CD14-positive monocyte (primary cell): ENCODE data around the gene CUL2. TPM values are rescaled to one million over a fixed set of nuclear protein-coding genes. Genes with fewer than 3 reads are reported as not detected.

Source experiments
- DNase-seq, 3 donors: peaks; one replicate each; pipeline ENCODE4 v3.0.0-alpha.2; 2011 to 2022
- H2AFZ ChIP-seq: 2 replicates; pipeline ENCODE4 v1.6.0; 2012; ENCODE audit warnings: mild to moderate bottlenecking, low read depth, low read length, inconsistent platforms; ENCODE audit not compliant: insufficient read depth, poor library complexity, severe bottlenecking
- H3K27ac ChIP-seq, 2 donors: 1 replicate in 1 of 2; 2 replicates in 1 of 2; pipeline ENCODE4 v1.5.1; 2012 to 2013; ENCODE audit warnings: low read length in 2 of 2, control low read depth in 1 of 2, inconsistent platforms in 1 of 2, low read depth in 1 of 2, mild to moderate bottlenecking in 1 of 2
- H3K27me3 ChIP-seq, 2 donors: one replicate each; pipeline versions ENCODE4 v1.6.0 to v1.6.1; 2011 to 2013; ENCODE audit warnings: low read length in 2 of 2; ENCODE audit not compliant: control insufficient read depth in 2 of 2, insufficient read depth in 2 of 2
- H3K36me3 ChIP-seq, 2 donors: replicated peaks in 1 of 2; 1 replicate in 1 of 2; 2 replicates in 1 of 2; pipeline versions ENCODE4 v1.5.1 to v1.6.1; 2012 to 2013; ENCODE audit warnings: low read length in 2 of 2, control low read depth in 1 of 2, inconsistent platforms in 1 of 2, mild to moderate bottlenecking in 1 of 2; ENCODE audit not compliant: insufficient read depth in 2 of 2, control insufficient read depth in 1 of 2
- H3K4me1 ChIP-seq, 2 donors: 1 replicate in 1 of 2; 2 replicates in 1 of 2; pipeline versions ENCODE4 v1.5.1 to v1.6.1; 2012 to 2013; ENCODE audit warnings: low read length in 2 of 2, control low read depth in 1 of 2, inconsistent platforms in 1 of 2, mild to moderate bottlenecking in 1 of 2, moderate library complexity in 1 of 2; ENCODE audit not compliant: insufficient read depth in 2 of 2, control insufficient read depth in 1 of 2
- H3K4me2 ChIP-seq: replicated peaks from 2 replicates; pipeline ENCODE3; 2012; ENCODE audit warnings: low read length, moderate library complexity, mild to moderate bottlenecking; ENCODE audit not compliant: poor library complexity, severe bottlenecking; ENCODE audit errors: extremely low read depth
- H3K4me3 ChIP-seq, 3 experiments: fragments of 200-600 bp in 1 of 3; sonication (generic) in 1 of 3; replicated peaks in 1 of 3; 1 replicate in 2 of 3; 2 replicates in 1 of 3; pipeline ENCODE4 v1.5.1; 2011 to 2013; ENCODE audit warnings: low read length in 3 of 3, mild to moderate bottlenecking in 3 of 3, control low read depth in 2 of 3, low read depth in 2 of 3, inconsistent platforms in 1 of 3, moderate library complexity in 1 of 3
- H3K79me2 ChIP-seq: 2 replicates; pipeline ENCODE4 v1.6.0; 2012; ENCODE audit warnings: mild to moderate bottlenecking, control low read depth, inconsistent platforms, low read length, moderate library complexity; ENCODE audit not compliant: insufficient read depth
- H3K9ac ChIP-seq: 2 replicates; pipeline ENCODE4 v1.6.0; 2017; ENCODE audit warnings: low read length, mild to moderate bottlenecking; ENCODE audit not compliant: insufficient read depth, poor library complexity, severe bottlenecking
- H3K9me3 ChIP-seq, 2 donors: replicated peaks in 1 of 2; 1 replicate in 1 of 2; 2 replicates in 1 of 2; pipeline versions ENCODE4 v1.5.1 to v1.6.1; 2012 to 2013; ENCODE audit warnings: low read length in 2 of 2, control low read depth in 1 of 2; ENCODE audit not compliant: control insufficient read depth in 1 of 2, insufficient read depth in 1 of 2
- H4K20me1 ChIP-seq: 2 replicates; pipeline ENCODE4 v1.6.0; 2012; ENCODE audit warnings: mild to moderate bottlenecking, low read length, control low read depth, moderate library complexity; ENCODE audit not compliant: insufficient read depth
- H3K27ac Mint-ChIP-seq, 7 donors: one replicate each; pipeline ENCODE4 v1.8.0; 2020; ENCODE audit warnings: mild to moderate bottlenecking in 7 of 7, mixed read lengths in 7 of 7, moderate library complexity in 6 of 7, inconsistent platforms in 2 of 7
- H3K27me3 Mint-ChIP-seq, 3 donors: one replicate each; pipeline ENCODE4 v1.8.0; 2021 to 2022; ENCODE audit warnings: low read depth in 3 of 3, mild to moderate bottlenecking in 3 of 3, mixed read lengths in 3 of 3, moderate library complexity in 3 of 3, inconsistent platforms in 1 of 3
- H3K36me3 Mint-ChIP-seq, 2 donors: one replicate each; pipeline ENCODE4 v1.8.0; 2020; ENCODE audit warnings: mixed read lengths in 2 of 2, inconsistent platforms in 1 of 2, mild to moderate bottlenecking in 1 of 2
- H3K4me1 Mint-ChIP-seq: one replicate; pipeline ENCODE4 v1.8.0; 2020; ENCODE audit warnings: mild to moderate bottlenecking, mixed read lengths
- H3K4me3 Mint-ChIP-seq, 2 donors: one replicate each; pipeline ENCODE4 v1.8.0; 2020; ENCODE audit warnings: mild to moderate bottlenecking in 2 of 2, mixed read lengths in 2 of 2, moderate library complexity in 1 of 2
- H3K9me3 Mint-ChIP-seq, 7 donors: one replicate each; pipeline ENCODE4 v1.8.0; 2020 to 2022; ENCODE audit warnings: mixed read lengths in 7 of 7, mild to moderate bottlenecking in 6 of 7, moderate library complexity in 6 of 7, inconsistent platforms in 2 of 7
- WGBS: methylation state at CpG from one replicate; pipeline ENCODE4 v1.1.5; 2013; ENCODE audit warnings: missing lambda C conversion rate; ENCODE audit not compliant: insufficient coverage; 5-methylcytosine and 5-hydroxymethylcytosine counted together
- intact Hi-C, 2 donors: fragments of 100-400 bp; cut with micrococcal nuclease; formaldehyde crosslinking; loops; one replicate each; pipeline versions ENCODE4 v1.15.0 to v1.15.1; 2023
- polyA plus RNA-seq, 3 donors: library from polyadenylated mRNA; depleted of rRNA in 1 of 3; unstranded in 2 of 3; stranded (reverse) in 1 of 3; fragments of 300-500 nt in 2 of 3; fragments of >200 nt in 1 of 3; fragmentation: Illumina TruSeq in 2 of 3; gene quantifications; 1 replicate in 2 of 3; 2 replicates in 1 of 3; pipeline ENCODE4 v1.2.3, GENCODE V29; 2012 to 2021
- TF ChIP-seq, protein P1 (sequence below): fragments of 200-600 bp; IDR thresholded peaks from one replicate; pipeline ENCODE4 v1.8.0; 2022; ENCODE audit warnings: antibody characterized with exemption, mild to moderate bottlenecking

CUL2 gene
- polyA plus RNA-seq, 3 donors, result 10.2 to 22.8 (median 12.9) TPM

DNA sequence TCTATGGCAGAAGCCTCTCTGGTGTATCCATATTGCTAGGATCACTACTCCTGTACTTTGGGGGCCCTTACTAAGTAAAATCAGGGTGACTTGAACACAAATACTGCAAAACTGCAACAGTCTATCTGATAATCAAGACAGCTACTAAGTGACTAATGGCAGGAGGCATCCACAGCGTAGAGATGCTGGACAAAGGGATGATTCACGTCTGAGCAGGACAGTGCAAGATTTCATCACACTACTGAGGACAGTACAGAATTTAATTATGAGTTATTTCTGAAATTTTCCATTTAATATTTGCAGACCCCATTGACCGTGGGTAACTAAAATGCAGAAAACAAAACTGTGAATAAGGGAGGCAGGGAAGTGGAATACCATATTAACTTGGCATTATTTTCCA is 10.4 kb downstream of the CUL2 start:
- TF ChIP-seq, protein P1, sequence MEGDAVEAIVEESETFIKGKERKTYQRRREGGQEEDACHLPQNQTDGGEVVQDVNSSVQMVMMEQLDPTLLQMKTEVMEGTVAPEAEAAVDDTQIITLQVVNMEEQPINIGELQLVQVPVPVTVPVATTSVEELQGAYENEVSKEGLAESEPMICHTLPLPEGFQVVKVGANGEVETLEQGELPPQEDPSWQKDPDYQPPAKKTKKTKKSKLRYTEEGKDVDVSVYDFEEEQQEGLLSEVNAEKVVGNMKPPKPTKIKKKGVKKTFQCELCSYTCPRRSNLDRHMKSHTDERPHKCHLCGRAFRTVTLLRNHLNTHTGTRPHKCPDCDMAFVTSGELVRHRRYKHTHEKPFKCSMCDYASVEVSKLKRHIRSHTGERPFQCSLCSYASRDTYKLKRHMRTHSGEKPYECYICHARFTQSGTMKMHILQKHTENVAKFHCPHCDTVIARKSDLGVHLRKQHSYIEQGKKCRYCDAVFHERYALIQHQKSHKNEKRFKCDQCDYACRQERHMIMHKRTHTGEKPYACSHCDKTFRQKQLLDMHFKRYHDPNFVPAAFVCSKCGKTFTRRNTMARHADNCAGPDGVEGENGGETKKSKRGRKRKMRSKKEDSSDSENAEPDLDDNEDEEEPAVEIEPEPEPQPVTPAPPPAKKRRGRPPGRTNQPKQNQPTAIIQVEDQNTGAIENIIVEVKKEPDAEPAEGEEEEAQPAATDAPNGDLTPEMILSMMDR, result no peak
- no CpG with 5 or more reads among the region's 3 CpGs for WGBS

DNA sequence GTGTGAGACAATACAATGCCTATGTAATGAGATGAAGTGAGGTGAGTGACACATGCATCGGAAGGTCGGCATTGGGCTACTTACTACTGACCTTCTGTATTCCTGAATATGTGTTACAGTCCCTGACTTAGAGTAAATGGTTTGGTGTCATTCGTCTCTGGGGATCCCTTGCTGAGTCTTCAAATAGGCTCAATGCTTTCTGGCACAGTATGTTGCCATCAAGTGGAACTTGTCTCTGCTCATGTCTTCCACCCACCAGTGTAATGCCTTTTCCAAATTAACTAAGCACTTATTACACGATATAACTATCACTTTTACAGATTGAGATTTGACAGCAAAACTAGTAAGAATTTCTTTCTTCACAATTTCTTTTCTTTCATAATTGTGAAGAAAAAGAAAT is 10.9 kb downstream of the CUL2 start:
- H3K36me3 Mint-ChIP-seq, result peaks cover 24 to 30% of the 10 kb centered on the region in 2 donors
- H3K9me3 Mint-ChIP-seq, result peaks cover 0 to 9% (median 4%) of the 10 kb centered on the region in 7 donors
- no peak overlapping the region for H3K4me3 Mint-ChIP-seq
- Histone ChIP-seq H2AFZ (no peak overlapping the region), H3K4me2 (no peak overlapping the region), H3K79me2 (peaks cover 96% of the 10 kb centered on the region), H3K27me3 (no peaks in the 10 kb centered on the region), H3K36me3 (peaks cover 0 to 35% of the 10 kb centered on the region in 2 donors), H3K9me3 (peaks cover 0 to 4% of the 10 kb centered on the region in 2 donors), H3K27ac (no peak overlapping the region), H3K4me3 (no peak overlapping the region), H3K9ac (no peak overlapping the region), H3K4me1 (no peaks in the 10 kb centered on the region), H4K20me1 (peaks cover 81% of the 10 kb centered on the region)
- no peak for DNase-seq
- no peak overlapping the region for H3K27ac Mint-ChIP-seq
- no CpG with 5 or more reads among the region's 4 CpGs for WGBS
- H3K27me3 Mint-ChIP-seq, result no peaks in the 10 kb centered on the region
- intact Hi-C loops, result no loop called here
- H3K4me1 Mint-ChIP-seq, result peaks cover 3% of the 10 kb centered on the region
- TF ChIP-seq, protein P1, result no peak

More for the DNA sequence above, 10.4 kb downstream of the CUL2 start:
- Histone ChIP-seq H3K36me3 (peaks cover 0 to 30% of the 10 kb centered on the region in 2 donors), H4K20me1 (peaks cover 81% of the 10 kb centered on the region), H3K9ac (no peak overlapping the region), H3K79me2 (peaks cover 96% of the 10 kb centered on the region), H3K9me3 (peaks cover 0 to 4% of the 10 kb centered on the region in 2 donors), H3K4me2 (no peak overlapping the region), H3K27ac (no peak overlapping the region), H2AFZ (no peak overlapping the region), H3K4me1 (no peaks in the 10 kb centered on the region), H3K4me3 (no peak overlapping the region), H3K27me3 (no peaks in the 10 kb centered on the region)
- H3K4me1 Mint-ChIP-seq, result peaks cover 2% of the 10 kb centered on the region
- H3K4me3 Mint-ChIP-seq, result no peak overlapping the region
- intact Hi-C loops, result no loop called here
- peaks cover 0 to 7% (median 2%) of the 10 kb centered on the region in 7 donors for H3K9me3 Mint-ChIP-seq
- peaks cover 24 to 28% of the 10 kb centered on the region in 2 donors for H3K36me3 Mint-ChIP-seq
- no peak overlapping the region for H3K27ac Mint-ChIP-seq
- no peak for DNase-seq
- no peaks in the 10 kb centered on the region for H3K27me3 Mint-ChIP-seq
